SU-DHL-6 (cell line): ENCODE results near the gene RAB11FIP3.

Source experiments
- EZH2phosphoT487 ChIP-seq: fragments of 200-600 bp; sonication (generic), shearing (Covaris generic); conservative IDR thresholded peaks from 2 replicates; pipeline ENCODE4 v1.6.1; 2018; ENCODE audit warnings: mild to moderate bottlenecking, antibody characterized with exemption, low read length, moderate library complexity, mixed read lengths
- TF ChIP-seq, protein P1 (sequence below): fragments of 200-600 bp; sonication (generic); IDR thresholded peaks from one replicate; pipeline ENCODE4 v1.5.1; 2017; ENCODE audit warnings: antibody characterized with exemption, mild to moderate bottlenecking, low read length, moderate library complexity; ENCODE audit not compliant: insufficient read depth, poor library complexity, severe bottlenecking

GRCh38 chr16:466651-467050 lies 41.2 kb downstream of the RAB11FIP3 start:
- TF ChIP-seq, protein P1, sequence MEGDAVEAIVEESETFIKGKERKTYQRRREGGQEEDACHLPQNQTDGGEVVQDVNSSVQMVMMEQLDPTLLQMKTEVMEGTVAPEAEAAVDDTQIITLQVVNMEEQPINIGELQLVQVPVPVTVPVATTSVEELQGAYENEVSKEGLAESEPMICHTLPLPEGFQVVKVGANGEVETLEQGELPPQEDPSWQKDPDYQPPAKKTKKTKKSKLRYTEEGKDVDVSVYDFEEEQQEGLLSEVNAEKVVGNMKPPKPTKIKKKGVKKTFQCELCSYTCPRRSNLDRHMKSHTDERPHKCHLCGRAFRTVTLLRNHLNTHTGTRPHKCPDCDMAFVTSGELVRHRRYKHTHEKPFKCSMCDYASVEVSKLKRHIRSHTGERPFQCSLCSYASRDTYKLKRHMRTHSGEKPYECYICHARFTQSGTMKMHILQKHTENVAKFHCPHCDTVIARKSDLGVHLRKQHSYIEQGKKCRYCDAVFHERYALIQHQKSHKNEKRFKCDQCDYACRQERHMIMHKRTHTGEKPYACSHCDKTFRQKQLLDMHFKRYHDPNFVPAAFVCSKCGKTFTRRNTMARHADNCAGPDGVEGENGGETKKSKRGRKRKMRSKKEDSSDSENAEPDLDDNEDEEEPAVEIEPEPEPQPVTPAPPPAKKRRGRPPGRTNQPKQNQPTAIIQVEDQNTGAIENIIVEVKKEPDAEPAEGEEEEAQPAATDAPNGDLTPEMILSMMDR, result no peak
- TF ChIP-seq EZH2phosphoT487, result no peak
